Natural killer cell (primary cell): ENCODE measurements around the gene HDAC1. TPM values are rescaled to one million over a fixed set of nuclear protein-coding genes. Genes with fewer than 3 reads are reported as not detected.
A peak's percentile ranks its signal among the peaks of the same experiment; 100 is the strongest.

Experiments
- ATAC-seq, 3 donors: fragments of 150-1000 bp in 2 of 3; fragments of 200-7000 bp in 1 of 3; cut with Tn5 transposase; 1 replicate in 1 of 3; 2 replicates in 2 of 3; pipeline ENCODE4 v1.10.0; 2021; ENCODE audit warnings: mild to moderate bottlenecking in 2 of 3, moderate library complexity in 2 of 3
- DNase-seq, 2 donors: peaks; one replicate each; pipeline versions ENCODE4 v3.0.0 to v3.0.0-alpha.2; 2013 to 2021; ENCODE audit warnings: mixed read lengths in 1 of 2
- H3K27ac ChIP-seq: one replicate; pipeline ENCODE4 v1.5.1; 2013; ENCODE audit warnings: mild to moderate bottlenecking, low read length
- H3K27me3 ChIP-seq: one replicate; pipeline ENCODE4 v1.6.1; 2013; ENCODE audit warnings: low read length; ENCODE audit not compliant: control insufficient read depth, insufficient read depth
- H3K36me3 ChIP-seq: one replicate; pipeline ENCODE4 v1.6.1; 2013; ENCODE audit warnings: low read length; ENCODE audit not compliant: control insufficient read depth, insufficient read depth
- H3K4me1 ChIP-seq: one replicate; pipeline ENCODE4 v1.6.1; 2013; ENCODE audit warnings: low read length; ENCODE audit not compliant: control insufficient read depth, insufficient read depth
- H3K4me3 ChIP-seq: one replicate; pipeline ENCODE4 v1.5.1; 2013; ENCODE audit warnings: low read length
- H3K9me3 ChIP-seq: one replicate; pipeline ENCODE4 v1.6.1; 2013; ENCODE audit warnings: low read length; ENCODE audit not compliant: control insufficient read depth, insufficient read depth
- H3K27ac Mint-ChIP-seq, 2 donors: one replicate each; pipeline ENCODE4 v1.8.0; 2022; ENCODE audit warnings: mild to moderate bottlenecking in 2 of 2, mixed read lengths in 2 of 2, moderate library complexity in 1 of 2
- H3K27me3 Mint-ChIP-seq, 2 donors: one replicate each; pipeline ENCODE4 v1.8.0; 2022; ENCODE audit warnings: low read depth in 2 of 2, mixed read lengths in 2 of 2
- H3K36me3 Mint-ChIP-seq: one replicate; pipeline ENCODE4 v1.8.0; 2022; ENCODE audit warnings: mixed read lengths
- H3K4me1 Mint-ChIP-seq, 2 donors: one replicate each; pipeline ENCODE4 v1.8.0; 2022; ENCODE audit warnings: mixed read lengths in 2 of 2
- H3K4me3 Mint-ChIP-seq: one replicate; pipeline ENCODE4 v1.8.0; 2022; ENCODE audit warnings: mild to moderate bottlenecking, moderate library complexity, mixed read lengths
- H3K9me3 Mint-ChIP-seq, 2 donors: one replicate each; pipeline ENCODE4 v1.8.0; 2022; ENCODE audit warnings: mixed read lengths in 2 of 2
- WGBS: methylation state at CpG from one replicate; pipeline ENCODE4 v1.1.7; 2013; ENCODE audit warnings: missing lambda C conversion rate; ENCODE audit not compliant: insufficient coverage; 5-methylcytosine and 5-hydroxymethylcytosine counted together
- intact Hi-C: fragments of 100-400 bp; cut with micrococcal nuclease; formaldehyde crosslinking; loops from one replicate; pipeline ENCODE4 v1.14.2; 2022
- total RNA-seq, 4 donors: library from RNA; stranded (reverse); fragments of 120-200 nt in 1 of 4; gene quantifications; one replicate each; pipeline versions ENCODE4 v1.2.3 to v1.2.4, GENCODE V29; 2013 to 2022
- TF ChIP-seq, protein P1 (sequence below): fragments of 200-600 bp; IDR thresholded peaks from one replicate; pipeline ENCODE4 v1.8.0; 2022; ENCODE audit warnings: antibody characterized with exemption

HDAC1 gene
- total RNA-seq, 3 donors from 2014 or later (not counting 1 experiment from before 2014, with no cell fraction given) = 110 to 133 (median 125) TPM

GRCh38 chr1:32332290-32333079 lies 40.6 kb downstream of the HDAC1 start:
- no peaks in the 10 kb centered on the region for H3K9me3 ChIP-seq
- no peaks in the 10 kb centered on the region for H3K27me3 Mint-ChIP-seq
- TF ChIP-seq, protein P1, sequence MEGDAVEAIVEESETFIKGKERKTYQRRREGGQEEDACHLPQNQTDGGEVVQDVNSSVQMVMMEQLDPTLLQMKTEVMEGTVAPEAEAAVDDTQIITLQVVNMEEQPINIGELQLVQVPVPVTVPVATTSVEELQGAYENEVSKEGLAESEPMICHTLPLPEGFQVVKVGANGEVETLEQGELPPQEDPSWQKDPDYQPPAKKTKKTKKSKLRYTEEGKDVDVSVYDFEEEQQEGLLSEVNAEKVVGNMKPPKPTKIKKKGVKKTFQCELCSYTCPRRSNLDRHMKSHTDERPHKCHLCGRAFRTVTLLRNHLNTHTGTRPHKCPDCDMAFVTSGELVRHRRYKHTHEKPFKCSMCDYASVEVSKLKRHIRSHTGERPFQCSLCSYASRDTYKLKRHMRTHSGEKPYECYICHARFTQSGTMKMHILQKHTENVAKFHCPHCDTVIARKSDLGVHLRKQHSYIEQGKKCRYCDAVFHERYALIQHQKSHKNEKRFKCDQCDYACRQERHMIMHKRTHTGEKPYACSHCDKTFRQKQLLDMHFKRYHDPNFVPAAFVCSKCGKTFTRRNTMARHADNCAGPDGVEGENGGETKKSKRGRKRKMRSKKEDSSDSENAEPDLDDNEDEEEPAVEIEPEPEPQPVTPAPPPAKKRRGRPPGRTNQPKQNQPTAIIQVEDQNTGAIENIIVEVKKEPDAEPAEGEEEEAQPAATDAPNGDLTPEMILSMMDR = no peak
- H3K27me3 ChIP-seq = no peaks in the 10 kb centered on the region
- 96% methylated on average over 3 of the region's 3 CpGs for WGBS
- intact Hi-C loops = no loop called here
- H3K4me1 Mint-ChIP-seq = peaks cover 19 to 37% of the 10 kb centered on the region in 2 donors
- H3K4me3 ChIP-seq = no peak overlapping the region
- peaks cover 24% of the 10 kb centered on the region for H3K4me1 ChIP-seq
- H3K27ac ChIP-seq = no peak overlapping the region
- peaks cover 64% of the 10 kb centered on the region for H3K36me3 ChIP-seq
- DNase-seq = no peak
- no peaks in the 10 kb centered on the region for H3K9me3 Mint-ChIP-seq
- no peak for ATAC-seq
- H3K27ac Mint-ChIP-seq = no peak overlapping the region
- H3K36me3 Mint-ChIP-seq = peaks cover 11% of the 10 kb centered on the region
- H3K4me3 Mint-ChIP-seq = no peak overlapping the region

DNA sequence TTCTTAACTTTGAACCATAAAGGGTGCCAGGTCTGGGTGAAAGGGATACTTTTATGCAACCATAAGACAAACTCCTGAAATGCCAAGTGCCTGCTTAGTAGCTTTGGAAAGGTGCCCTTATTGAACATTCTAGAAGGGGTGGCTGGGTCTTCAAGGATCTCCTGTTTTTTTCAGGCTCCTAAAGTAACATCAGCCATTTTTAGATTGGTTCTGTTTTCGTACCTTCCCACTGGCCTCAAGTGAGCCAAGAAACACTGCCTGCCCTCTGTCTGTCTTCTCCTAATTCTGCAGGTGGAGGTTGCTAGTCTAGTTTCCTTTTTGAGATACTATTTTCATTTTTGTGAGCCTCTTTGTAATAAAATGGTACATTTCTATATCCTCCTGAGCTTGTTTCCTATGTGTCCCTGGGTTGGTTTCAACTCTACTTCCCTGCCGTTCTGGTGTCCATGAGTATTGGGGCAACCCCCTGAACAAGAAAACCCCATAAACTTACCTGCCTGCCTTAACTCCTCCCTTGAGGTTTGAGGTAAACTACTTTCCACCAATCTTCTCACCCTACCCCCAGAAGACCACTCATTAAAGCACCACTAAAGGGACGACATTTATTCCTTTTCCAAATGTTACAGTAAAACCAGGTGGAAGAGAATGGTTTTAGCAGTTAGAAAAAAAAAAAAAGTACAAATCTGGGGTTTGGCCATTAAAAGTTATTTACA lies 41.5 kb downstream of the HDAC1 start:
- H3K36me3 ChIP-seq = peaks cover 56% of the 10 kb centered on the region
- Mint-ChIP-seq H3K9me3 (no peaks in the 10 kb centered on the region), H3K4me3 (peak overlapping the region; percentile 69), H3K4me1 (peaks cover 28 to 46% of the 10 kb centered on the region in 2 donors), H3K27me3 (no peaks in the 10 kb centered on the region), H3K36me3 (peaks cover 11% of the 10 kb centered on the region), H3K27ac (peak overlapping the region; percentile 36 to 38)
- peaks cover 33% of the 10 kb centered on the region for H3K4me1 ChIP-seq
- no peaks in the 10 kb centered on the region for H3K9me3 ChIP-seq
- DNase-seq (no peak), ATAC-seq (no peak)
- no peaks in the 10 kb centered on the region for H3K27me3 ChIP-seq
- 93% methylated on average over 2 of the region's 3 CpGs for WGBS
- H3K27ac ChIP-seq = no peak overlapping the region
- no peak overlapping the region for H3K4me3 ChIP-seq
- intact Hi-C loops = no loop called here
- TF ChIP-seq, protein P1 = no peak

DNA sequence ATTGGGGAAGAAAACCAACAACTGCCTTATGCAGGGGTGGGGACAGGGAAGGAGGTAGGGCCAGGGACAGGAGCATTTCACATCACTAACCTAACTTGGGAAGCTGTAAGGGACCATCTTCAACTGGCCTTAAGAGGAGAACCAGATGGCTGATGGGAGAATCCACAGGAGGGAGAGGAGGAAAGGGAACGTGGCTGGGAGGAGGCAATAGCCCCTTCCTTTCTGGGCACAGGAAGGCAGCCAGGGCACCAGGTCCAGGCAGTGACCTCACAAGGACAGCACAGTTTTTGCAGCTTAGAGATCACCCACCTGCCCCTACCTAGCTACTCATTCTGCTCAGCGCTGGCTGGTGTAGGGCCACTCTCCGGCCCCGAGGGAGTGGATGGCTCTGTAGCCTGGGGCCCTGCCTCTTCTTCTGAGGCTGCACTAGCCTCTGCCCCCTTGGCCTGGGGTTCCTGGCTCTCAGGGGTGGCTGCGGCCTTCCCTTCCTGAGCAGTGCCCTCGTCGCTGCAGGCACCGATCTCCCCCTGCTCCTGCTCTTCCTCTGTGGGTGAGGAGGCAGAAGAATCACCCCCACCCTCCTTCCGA lies 42.5 kb downstream of the HDAC1 start:
- Mint-ChIP-seq H3K4me3 (peak overlapping the region; percentile 88), H3K27me3 (peaks cover 0 to 3% of the 10 kb centered on the region in 2 donors), H3K27ac (peak overlapping the region; percentile 38 to 76), H3K9me3 (no peaks in the 10 kb centered on the region), H3K36me3 (peaks cover 11% of the 10 kb centered on the region), H3K4me1 (peaks cover 30 to 52% of the 10 kb centered on the region in 2 donors)
- 78% methylated on average over 9 of the region's 9 CpGs for WGBS
- TF ChIP-seq, protein P1 = no peak
- H3K9me3 ChIP-seq = no peaks in the 10 kb centered on the region
- no peak overlapping the region for H3K27ac ChIP-seq
- ATAC-seq (no peak), DNase-seq (peak in 1 of 2 donors; percentile 30)
- H3K4me1 ChIP-seq = peaks cover 43% of the 10 kb centered on the region
- H3K36me3 ChIP-seq = peaks cover 46% of the 10 kb centered on the region
- H3K27me3 ChIP-seq = no peaks in the 10 kb centered on the region
- H3K4me3 ChIP-seq = no peak overlapping the region
- intact Hi-C loops = loop anchor here (2.0 kb wide), 1 partner anchor 60 kb away; the partner anchor contains the start of gene BSDC1
